K562 (cell line): ENCODE measurements around the gene EDEM1. TPM values are rescaled to one million over a fixed set of nuclear protein-coding genes. Genes with fewer than 3 reads are reported as not detected.

Source experiments
- BRCA1 ChIP-seq, 2 experiments: fragments of 450-650 bp in 1 of 2; sonication (generic) in 1 of 2; formaldehyde crosslinking in 1 of 2; IDR thresholded peaks; 2 replicates each; pipeline versions ENCODE4 v1.5.0 to v1.6.1; 2017 to 2020; ENCODE audit warnings: mild to moderate bottlenecking in 1 of 2, missing genetic modification reagents in 1 of 2
- CHD7 ChIP-seq: fragments of 200-600 bp; sonication (generic); IDR thresholded peaks from one replicate; pipeline ENCODE4 v1.6.1; 2012; ENCODE audit warnings: mild to moderate bottlenecking, low read depth, low read length, inconsistent platforms
- FUS ChIP-seq: fragments of 200-400 bp; formaldehyde crosslinking; optimal IDR thresholded peaks from 2 replicates; pipeline ENCODE3; 2017; ENCODE audit warnings: low read depth, low read length
- MTA3 ChIP-seq: fragments of 450-650 bp; formaldehyde crosslinking; IDR thresholded peaks from 2 replicates; pipeline ENCODE4 v1.6.1; 2017; ENCODE audit warnings: mild to moderate bottlenecking, borderline replicate concordance
- NONO ChIP-seq, 2 experiments: fragments of 200-400 bp in 1 of 2; fragments of 450-650 bp in 1 of 2; formaldehyde crosslinking in 1 of 2; IDR thresholded peaks; 2 replicates each; pipeline ENCODE4 v1.6.1; 2017; ENCODE audit warnings: low read depth in 2 of 2, mild to moderate bottlenecking in 2 of 2, moderate library complexity in 2 of 2, low read length in 1 of 2
- PRPF4 ChIP-seq: fragments of 200-400 bp; formaldehyde crosslinking; IDR thresholded peaks from one replicate; pipeline ENCODE4 v1.6.1; 2017; ENCODE audit warnings: low read length, low read depth, mild to moderate bottlenecking; ENCODE audit not compliant: insufficient read depth, poor library complexity, severe bottlenecking
- SIN3A ChIP-seq, 2 experiments: fragments of 150-350 bp in 1 of 2; IDR thresholded peaks; 2 replicates each; pipeline ENCODE4 v1.6.1; 2011 to 2016; ENCODE audit warnings: borderline replicate concordance in 2 of 2, low read depth in 2 of 2, low read length in 2 of 2, mild to moderate bottlenecking in 2 of 2, moderate library complexity in 2 of 2; ENCODE audit not compliant: control insufficient read depth in 1 of 2
- SOX6 ChIP-seq: fragments of 450-650 bp; IDR thresholded peaks from 2 replicates; pipeline ENCODE4 v1.6.1; 2014; ENCODE audit warnings: mild to moderate bottlenecking
- TGIF2 ChIP-seq: sonication (generic); formaldehyde crosslinking; IDR thresholded peaks from 2 replicates; pipeline ENCODE4 v1.8.1; 2022; ENCODE audit warnings: mild to moderate bottlenecking, missing genetic modification reagents, moderate library complexity
- U2AF1 ChIP-seq: fragments of 200-400 bp; formaldehyde crosslinking; optimal IDR thresholded peaks from 2 replicates; pipeline ENCODE3; 2017; ENCODE audit warnings: mild to moderate bottlenecking, low read depth, low read length, moderate library complexity
- polyA plus RNA-seq, 8 experiments: library from polyadenylated mRNA; depleted of rRNA in 4 of 8; stranded (reverse) in 5 of 8; unstranded in 3 of 8; fragments of >200 nt; fragmentation: Nextera tagmentation in 2 of 8; fragmentation: Illumina TruSeq in 1 of 8; extraction: Ambion mirVana in 2 of 8; extraction: Trizol in 1 of 8; gene quantifications; 2 replicates each; pipeline versions ENCODE4 v1.2.1 to v1.2.3, GENCODE V29; 2011 to 2014; ENCODE audit warnings: inconsistent platforms in 1 of 8, missing spikeins in 1 of 8
- total RNA-seq, 7 experiments: library from RNA; depleted of rRNA in 6 of 7; stranded (reverse); fragments of >200 nt in 6 of 7; fragmentation: Illumina TruSeq in 2 of 7; extraction: Trizol in 2 of 7; gene quantifications; 2 replicates each; pipeline versions ENCODE4 v1.2.1 to v1.2.3, GENCODE V29; 2011 to 2021; ENCODE audit warnings: low replicate concordance in 1 of 7
- TF ChIP-seq, protein P1 (sequence below): sonication (generic); formaldehyde crosslinking; IDR thresholded peaks from 2 replicates; pipeline ENCODE4 v1.8.1; 2023; ENCODE audit warnings: missing genetic modification reagents, mild to moderate bottlenecking, borderline replicate concordance

Gene EDEM1
- total and polyA plus RNA-seq, 9 of the 15 experiments (the other 6 are each of a cell fraction or from before 2014, with no cell fraction given): 6.2 to 36.7 (median 14.3) TPM

- TF ChIP-seq BRCA1 (IDR thresholded peaks at IDR 0.05): no peak
- no peak for TF ChIP-seq BRCA1 (CRISPR knock-in tag; IDR thresholded peaks at IDR 0.05)
- TF ChIP-seq SIN3A (IDR thresholded peaks at IDR 0.05; ENCODE audit: borderline replicate concordance in 2 of 2, control insufficient read depth in 1 of 2, low read depth in 2 of 2, low read length in 2 of 2): peak in 1 of 2 experiments; percentile 54; a peak in 1 of 4 replicates
- TF ChIP-seq CHD7: no peak
- peak; percentile 78; the same call in 1 of the 2 replicates for TF ChIP-seq TGIF2
- no peak for TF ChIP-seq FUS
- no peak for TF ChIP-seq SOX6
- TF ChIP-seq MTA3: no peak
- TF ChIP-seq PRPF4: no peak
- peak; percentile 58 to 65; a peak in 2 of 4 replicates for TF ChIP-seq NONO (IDR thresholded peaks at IDR 0.05; ENCODE audit: low read depth in 2 of 2, low read length in 1 of 2)
- peak; percentile 31 for TF ChIP-seq U2AF1
- TF ChIP-seq, protein P1, sequence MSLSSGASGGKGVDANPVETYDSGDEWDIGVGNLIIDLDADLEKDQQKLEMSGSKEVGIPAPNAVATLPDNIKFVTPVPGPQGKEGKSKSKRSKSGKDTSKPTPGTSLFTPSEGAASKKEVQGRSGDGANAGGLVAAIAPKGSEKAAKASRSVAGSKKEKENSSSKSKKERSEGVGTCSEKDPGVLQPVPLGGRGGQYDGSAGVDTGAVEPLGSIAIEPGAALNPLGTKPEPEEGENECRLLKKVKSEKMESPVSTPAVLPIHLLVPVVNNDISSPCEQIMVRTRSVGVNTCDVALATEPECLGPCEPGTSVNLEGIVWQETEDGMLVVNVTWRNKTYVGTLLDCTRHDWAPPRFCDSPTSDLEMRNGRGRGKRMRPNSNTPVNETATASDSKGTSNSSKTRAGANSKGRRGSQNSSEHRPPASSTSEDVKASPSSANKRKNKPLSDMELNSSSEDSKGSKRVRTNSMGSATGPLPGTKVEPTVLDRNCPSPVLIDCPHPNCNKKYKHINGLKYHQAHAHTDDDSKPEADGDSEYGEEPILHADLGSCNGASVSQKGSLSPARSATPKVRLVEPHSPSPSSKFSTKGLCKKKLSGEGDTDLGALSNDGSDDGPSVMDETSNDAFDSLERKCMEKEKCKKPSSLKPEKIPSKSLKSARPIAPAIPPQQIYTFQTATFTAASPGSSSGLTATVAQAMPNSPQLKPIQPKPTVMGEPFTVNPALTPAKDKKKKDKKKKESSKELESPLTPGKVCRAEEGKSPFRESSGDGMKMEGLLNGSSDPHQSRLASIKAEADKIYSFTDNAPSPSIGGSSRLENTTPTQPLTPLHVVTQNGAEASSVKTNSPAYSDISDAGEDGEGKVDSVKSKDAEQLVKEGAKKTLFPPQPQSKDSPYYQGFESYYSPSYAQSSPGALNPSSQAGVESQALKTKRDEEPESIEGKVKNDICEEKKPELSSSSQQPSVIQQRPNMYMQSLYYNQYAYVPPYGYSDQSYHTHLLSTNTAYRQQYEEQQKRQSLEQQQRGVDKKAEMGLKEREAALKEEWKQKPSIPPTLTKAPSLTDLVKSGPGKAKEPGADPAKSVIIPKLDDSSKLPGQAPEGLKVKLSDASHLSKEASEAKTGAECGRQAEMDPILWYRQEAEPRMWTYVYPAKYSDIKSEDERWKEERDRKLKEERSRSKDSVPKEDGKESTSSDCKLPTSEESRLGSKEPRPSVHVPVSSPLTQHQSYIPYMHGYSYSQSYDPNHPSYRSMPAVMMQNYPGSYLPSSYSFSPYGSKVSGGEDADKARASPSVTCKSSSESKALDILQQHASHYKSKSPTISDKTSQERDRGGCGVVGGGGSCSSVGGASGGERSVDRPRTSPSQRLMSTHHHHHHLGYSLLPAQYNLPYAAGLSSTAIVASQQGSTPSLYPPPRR (CRISPR knock-in tag): no peak
Observed at GRCh38 chr3:5187920-5188418, 462 bp downstream of the EDEM1 start (continued).
